NCI-H2227 treated with DMSO at 0.1 percent for 48 hours (cell line): ENCODE results near the gene ITPRIPL1.

Experiments used
- DNase-seq: peaks from one replicate; lab custom pipeline; 2025; lab: John Stamatoyannopoulos, UW

ITPRIPL1 gene

GRCh38 chr2:96323849-96324248 lies 1.3 kb upstream of the ITPRIPL1 start:
- DNase-seq: no peak

- DNase-seq: peak; percentile 9
These were observed 436 bp upstream of the ITPRIPL1 start for GRCh38 chr2:96324721-96325040.

- DNase-seq: no peak
These were observed 753 bp downstream of the ITPRIPL1 start for GRCh38 chr2:96325884-96326255.

- no peak for DNase-seq
These were observed 1.4 kb downstream of the ITPRIPL1 start for GRCh38 chr2:96326564-96326963.

DNA sequence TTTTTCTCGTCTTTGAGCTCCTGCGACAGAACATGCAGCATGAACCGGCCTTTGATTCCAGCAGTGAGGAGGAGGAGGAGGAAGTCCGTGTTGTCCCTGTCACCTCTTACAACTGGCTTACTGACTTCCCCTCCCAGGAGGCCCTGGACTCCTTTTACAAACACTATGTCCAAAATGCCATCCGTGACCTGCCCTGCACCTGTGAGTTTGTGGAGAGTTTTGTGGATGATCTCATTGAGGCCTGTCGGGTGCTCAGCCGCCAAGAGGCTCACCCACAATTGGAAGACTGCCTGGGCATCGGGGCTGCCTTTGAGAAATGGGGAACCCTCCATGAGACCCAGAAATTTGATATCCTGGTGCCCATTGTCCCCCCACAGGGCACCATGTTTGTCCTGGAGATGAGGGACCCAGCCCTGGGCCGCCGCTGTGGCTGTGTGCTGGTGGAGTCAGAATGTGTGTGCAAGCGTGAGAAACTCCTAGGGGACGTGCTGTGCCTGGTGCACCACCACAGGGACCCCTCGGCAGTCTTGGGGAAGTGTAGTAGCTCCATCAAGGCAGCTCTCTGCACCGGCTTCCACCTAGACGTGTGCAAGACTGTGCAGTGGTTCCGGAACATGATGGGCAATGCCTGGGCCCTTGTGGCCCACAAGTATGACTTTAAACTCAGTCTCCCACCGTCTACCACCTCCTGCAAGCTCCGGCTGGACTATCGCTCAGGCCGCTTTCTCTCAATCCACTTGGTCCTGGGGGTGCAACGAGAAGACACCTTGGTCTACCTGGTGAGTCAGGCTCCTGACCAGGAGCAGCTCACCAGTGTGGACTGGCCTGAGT lies 2.1 kb downstream of the ITPRIPL1 start:
- no peak for DNase-seq

- DNase-seq: peak; percentile 79
These were observed 4.3 kb downstream of the ITPRIPL1 start for GRCh38 chr2:96329456-96329855.

DNA sequence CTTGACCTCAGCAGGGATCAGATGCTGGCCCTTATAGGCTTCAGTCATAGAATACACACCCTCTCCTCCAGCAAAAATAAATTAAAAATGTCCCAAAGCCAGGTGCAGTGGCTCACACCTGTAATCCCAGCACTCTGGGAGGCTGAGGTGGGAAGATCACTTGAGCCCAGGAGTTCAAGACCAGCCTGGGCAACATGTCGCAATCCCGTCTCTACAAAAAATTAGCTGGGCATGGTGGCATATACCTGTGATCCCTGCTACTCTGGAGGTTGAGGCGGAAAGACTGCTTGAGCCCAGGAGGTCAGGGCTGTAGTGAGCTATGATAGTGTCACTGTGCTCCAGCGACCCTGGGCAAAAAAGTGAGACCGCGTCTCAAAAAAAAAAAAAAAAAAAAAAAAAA lies 4.8 kb downstream of the ITPRIPL1 start:
- no peak for DNase-seq

- DNase-seq: no peak
These were observed 5.3 kb downstream of the ITPRIPL1 start for GRCh38 chr2:96330407-96330806.

DNA sequence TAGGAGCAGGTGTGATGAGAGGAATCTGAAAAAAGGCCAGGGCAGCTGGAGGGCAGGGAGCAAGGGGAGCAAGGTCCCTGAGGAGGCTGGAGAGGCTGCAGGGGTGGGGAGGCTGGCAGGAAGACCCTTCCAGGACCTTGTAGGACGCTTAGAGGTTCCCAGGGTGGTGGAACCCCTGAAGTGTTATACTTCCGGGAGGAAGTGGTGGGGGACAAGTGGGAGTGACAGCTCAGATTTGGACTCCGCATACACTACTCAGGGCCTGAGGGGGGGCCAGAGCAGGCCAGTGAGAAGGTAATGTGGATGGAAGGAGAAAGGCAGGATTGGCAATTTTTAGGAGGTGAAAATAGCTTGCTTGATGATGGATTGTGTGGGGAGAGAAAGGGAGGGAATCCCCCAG lies 8.6 kb downstream of the ITPRIPL1 start:
- no peak for DNase-seq

- DNase-seq: no peak
These were observed 11.1 kb downstream of the ITPRIPL1 start for GRCh38 chr2:96336104-96336775.

DNA sequence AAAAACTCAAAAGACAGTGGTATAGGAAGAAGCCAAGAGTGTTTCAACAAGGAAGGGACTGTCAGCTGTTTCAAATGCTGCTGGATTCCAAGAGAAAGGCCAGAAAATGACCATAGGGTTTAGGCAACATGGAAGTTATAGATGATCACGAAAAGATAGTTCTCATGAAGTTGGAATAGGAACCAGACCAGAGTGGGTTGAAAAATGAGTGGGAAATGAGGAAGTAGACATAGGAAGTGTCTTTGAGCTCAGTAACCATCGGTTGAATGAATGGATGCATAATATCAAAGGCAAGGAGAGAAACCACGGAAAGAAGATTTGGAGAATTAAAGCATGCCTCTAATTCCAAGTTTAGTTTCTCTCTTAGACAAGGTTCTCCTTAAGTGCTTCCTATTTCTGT lies 11.8 kb downstream of the ITPRIPL1 start:
- no peak for DNase-seq

DNA sequence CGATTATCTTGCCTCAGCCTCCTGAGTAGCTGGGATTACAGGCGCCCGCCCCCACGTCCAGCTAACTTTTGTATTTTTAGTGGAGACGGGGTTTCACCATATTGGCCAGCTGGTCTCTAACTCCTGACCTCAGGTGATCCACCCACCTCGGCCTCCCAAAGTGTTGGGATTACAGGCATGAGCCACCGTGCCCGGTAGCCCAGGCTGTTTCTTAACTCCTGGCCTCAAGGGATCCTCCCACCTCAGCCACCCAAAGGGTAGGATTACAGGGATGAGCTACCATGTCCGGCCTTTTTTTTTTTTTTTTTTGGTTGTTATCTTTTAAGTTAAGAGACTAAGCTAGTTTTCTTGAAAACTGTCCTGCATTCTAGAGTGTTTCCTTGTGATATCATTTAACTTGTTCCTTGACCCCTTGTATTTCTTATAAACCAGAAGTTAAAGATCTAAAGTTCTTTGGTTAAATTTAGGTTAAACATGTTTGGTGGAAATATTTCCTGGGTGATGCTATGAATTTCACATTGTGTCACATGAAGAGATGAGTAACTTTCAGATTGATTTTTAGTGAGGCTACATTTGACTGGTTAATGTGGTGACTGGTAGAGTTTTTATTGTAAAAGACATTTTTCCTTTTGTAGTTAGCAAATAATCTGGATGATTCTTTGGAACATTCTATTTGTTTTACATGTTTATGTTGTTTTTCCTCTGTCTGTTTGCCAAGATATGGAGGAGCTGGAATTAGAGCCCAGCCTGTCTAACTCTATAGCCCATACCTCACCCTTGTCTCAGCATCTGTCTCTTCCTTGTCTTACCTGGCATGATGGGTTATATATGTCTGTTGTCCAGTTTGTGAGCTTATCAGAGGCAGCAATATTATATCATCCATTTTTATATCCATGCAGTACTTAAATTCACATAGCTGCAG lies 15.6 kb downstream of the ITPRIPL1 start:
- DNase-seq: no peak

- DNase-seq: no peak
These were observed 16.5 kb downstream of the ITPRIPL1 start for GRCh38 chr2:96341641-96342040.

- DNase-seq: no peak
These were observed 17.0 kb downstream of the ITPRIPL1 start for GRCh38 chr2:96342085-96342484.

DNA sequence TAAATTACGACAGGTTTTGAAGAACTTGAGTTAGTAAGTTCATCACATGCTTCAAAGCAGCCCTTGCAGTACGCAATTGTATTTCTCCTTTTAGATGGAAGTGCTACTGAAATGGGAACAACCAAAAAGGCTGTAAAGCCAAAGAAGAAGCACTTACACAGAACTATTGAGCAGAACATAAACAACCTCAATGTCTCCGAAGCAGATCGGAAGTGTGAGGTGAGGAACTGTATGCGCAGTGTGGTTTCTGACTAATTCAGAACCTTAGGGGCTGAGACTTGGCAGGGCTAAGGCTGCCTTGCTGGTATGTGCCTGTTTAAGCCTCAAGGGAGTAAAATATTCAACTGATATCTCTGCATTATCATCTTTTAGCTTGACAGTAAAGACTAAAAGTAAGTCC lies 18.9 kb downstream of the ITPRIPL1 start:
- DNase-seq: no peak

DNA sequence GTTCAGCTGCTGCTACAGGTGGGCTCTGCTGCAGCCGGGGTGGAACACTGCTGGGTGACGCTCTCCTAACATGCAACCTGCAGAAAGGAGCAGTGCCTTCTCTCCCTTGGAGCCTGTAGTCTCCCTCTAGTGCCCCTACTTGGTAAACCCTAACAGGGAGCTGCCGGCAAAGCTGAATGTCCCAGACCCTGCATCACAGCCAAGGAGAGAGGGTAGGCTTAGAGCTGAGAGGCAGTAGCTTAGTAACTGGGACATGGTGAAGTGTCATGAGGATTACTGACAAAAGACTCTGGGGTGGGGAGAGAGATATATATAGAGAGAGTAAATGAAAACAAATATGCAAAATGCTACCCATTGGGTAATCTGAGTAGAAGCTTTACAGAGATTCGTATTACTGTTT lies 20.3 kb downstream of the ITPRIPL1 start:
- no peak for DNase-seq

- DNase-seq: no peak
These were observed 20.8 kb downstream of the ITPRIPL1 start for GRCh38 chr2:96345868-96346462.

DNA sequence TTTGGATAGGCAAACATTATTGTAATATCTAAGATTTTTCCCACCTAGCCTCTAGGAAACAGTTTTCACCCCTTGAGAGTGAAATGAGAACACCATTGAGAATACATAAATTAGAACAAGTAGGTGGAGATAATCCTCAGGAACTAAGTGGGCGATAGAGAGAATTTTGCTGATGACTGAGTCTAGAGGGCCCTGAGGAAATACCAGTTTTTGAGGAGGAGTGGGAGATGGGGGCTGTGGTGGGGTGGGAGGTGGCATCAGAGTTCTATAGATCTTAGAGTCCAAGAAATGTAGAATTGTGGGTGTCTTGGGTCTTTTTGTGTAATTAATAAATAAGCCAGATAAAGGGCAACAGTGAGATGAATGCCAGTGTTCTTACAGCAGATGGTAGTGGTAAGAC lies 22.3 kb downstream of the ITPRIPL1 start:
- DNase-seq: no peak

DNA sequence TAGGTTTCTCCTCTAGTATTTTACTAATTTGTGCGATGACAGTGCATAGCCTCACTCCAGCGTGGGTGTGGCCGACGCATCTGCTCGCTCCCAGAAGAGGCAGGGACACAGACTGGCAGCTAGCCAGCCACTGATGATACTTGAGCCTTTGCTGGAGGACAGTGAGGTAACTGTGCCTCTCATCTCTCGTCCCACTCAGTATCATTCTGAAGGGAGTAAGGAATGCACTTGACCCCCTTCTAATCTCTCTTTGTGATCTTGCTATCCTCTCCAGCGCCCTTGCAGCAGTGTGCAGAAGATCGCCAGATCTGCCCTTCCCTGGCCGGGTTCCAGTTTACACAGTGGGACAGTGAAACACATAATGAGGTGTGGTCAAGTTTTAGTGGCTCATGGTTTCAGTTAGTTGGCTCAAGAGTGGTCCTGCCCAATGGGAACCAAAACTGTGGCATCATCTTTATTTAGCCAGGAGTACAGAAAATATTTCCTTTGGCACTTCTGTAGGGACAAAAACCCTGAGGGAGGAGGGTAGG lies 28.0 kb downstream of the ITPRIPL1 start:
- DNase-seq: peak; percentile 89

GRCh38 chr2:96353606-96354101 lies 28.5 kb downstream of the ITPRIPL1 start:
- no peak for DNase-seq

DNA sequence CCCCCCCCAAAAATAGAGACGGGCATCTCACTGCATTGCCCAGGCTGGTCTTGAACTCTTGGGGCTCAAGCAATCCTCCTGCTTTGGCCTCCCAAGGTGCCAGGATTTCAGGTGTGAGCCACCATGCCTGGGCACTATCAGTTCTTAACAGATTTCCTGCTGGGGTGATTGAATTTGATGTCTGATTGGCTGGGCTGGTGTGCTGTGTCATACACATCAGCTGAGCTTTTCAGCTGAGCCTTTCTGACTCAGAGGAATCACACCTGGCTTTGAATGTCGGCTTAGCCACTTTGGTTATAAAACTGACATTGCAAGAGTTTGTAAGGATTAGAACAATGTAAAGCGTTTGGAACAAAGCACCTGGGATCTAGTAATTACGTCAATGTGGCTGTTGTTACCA lies 29.4 kb downstream of the ITPRIPL1 start:
- no peak for DNase-seq

GRCh38 chr2:96356889-96357288 lies 31.8 kb downstream of the ITPRIPL1 start:
- no peak for DNase-seq
